Heart right ventricle (tissue), 16 donors: Measurements from ENCODE around the gene OXTR. TPM values are rescaled to one million over a fixed set of nuclear protein-coding genes. Genes with fewer than 3 reads are reported as not detected.
A peak's percentile ranks its signal among the peaks of the same experiment; 100 is the strongest.

Source experiments
- ATAC-seq, 8 donors: fragments of 200-7000 bp; cut with Tn5 transposase; one replicate each; pipeline ENCODE4 v1.9.1; 2020; ENCODE audit warnings: mild to moderate bottlenecking in 8 of 8, moderate library complexity in 8 of 8, moderate number of reproducible peaks in 1 of 8
- DNase-seq, 2 donors: peaks; one replicate each; pipeline ENCODE4 v3.0.0-alpha.2; 2020
- H3K27ac ChIP-seq, 10 donors: fragments of 200-600 bp; sonication (generic) in 2 of 10; one replicate each; pipeline versions ENCODE4 v1.5.0 to v1.8.0; 2020 to 2022; ENCODE audit warnings: mild to moderate bottlenecking in 3 of 10
- H3K27me3 ChIP-seq, 7 donors: fragments of 200-600 bp; one replicate each; pipeline ENCODE4 v1.8.0; 2021 to 2022; ENCODE audit warnings: mild to moderate bottlenecking in 2 of 7
- H3K36me3 ChIP-seq, 9 donors: fragments of 200-600 bp; sonication (generic) in 1 of 9; one replicate each; pipeline versions ENCODE4 v1.5.0 to v1.8.0; 2020 to 2022; ENCODE audit warnings: mild to moderate bottlenecking in 2 of 9
- H3K4me1 ChIP-seq, 9 donors: fragments of 200-600 bp; sonication (generic) in 1 of 9; one replicate each; pipeline versions ENCODE4 v1.5.0 to v1.8.0; 2020 to 2022; ENCODE audit warnings: mild to moderate bottlenecking in 4 of 9
- H3K4me3 ChIP-seq, 10 donors: fragments of 200-600 bp; sonication (generic) in 2 of 10; one replicate each; pipeline versions ENCODE4 v1.5.0 to v1.8.0; 2020 to 2022; ENCODE audit warnings: mild to moderate bottlenecking in 7 of 10, moderate library complexity in 2 of 10
- H3K9me3 ChIP-seq, 11 donors: fragments of 200-600 bp in 10 of 11; sonication (generic) in 2 of 11; one replicate each; pipeline versions ENCODE4 v1.5.0 to v1.8.0; 2013 to 2022; ENCODE audit warnings: mild to moderate bottlenecking in 2 of 11, control low read depth in 1 of 11, moderate library complexity in 1 of 11
- WGBS, 2 donors: extraction: QIAGEN DNeasy Blood & Tissue Kit; methylation state at CpG; one replicate each; pipeline ENCODE4 v1.1.7; 2013; ENCODE audit warnings: inconsistent platforms in 1 of 2; 5-methylcytosine and 5-hydroxymethylcytosine counted together
- intact Hi-C, 10 donors: fragments of 100-400 bp; cut with DNase I; formaldehyde crosslinking; loops; one replicate each; pipeline versions ENCODE4 v1.11.1 to v1.14.2; 2022
- polyA plus RNA-seq, 2 donors: library from polyadenylated mRNA; stranded (reverse); fragments of 200-250 nt; gene quantifications; one replicate each; pipeline ENCODE4 v1.2.3, GENCODE V29; 2013
- total RNA-seq, 10 donors: library from RNA; stranded (reverse); fragmentation: NEBNext Ultra II Directional in 3 of 10; extraction: Animal tissue kit (Norgen Biotek cat#: 25700) in 3 of 10; gene quantifications; one replicate each; pipeline versions ENCODE4 v1.2.1 to v1.2.4, GENCODE V29; 2021 to 2023
- TF ChIP-seq, protein P1 (sequence below), 9 donors: fragments of 200-600 bp; sonication (generic) in 2 of 9; IDR thresholded peaks; one replicate each; pipeline versions ENCODE4 v1.5.0 to v1.8.0; 2021 to 2022; ENCODE audit warnings: antibody characterized with exemption in 9 of 9, mild to moderate bottlenecking in 5 of 9, moderate library complexity in 1 of 9
- donor health status: Arrhythmogenic right ventricular cardiomyopathy.
- donor health status: ischemic (EF 13 %, LVEDD 7.1; RV severe dilation, severe dysfunction).
- donor health status: healthy with polysubstance abuse.
- donor health status: DM: no; HTN: yes; CAD: no.
- donor health status: DM: no; HTN: no; CAD: no.
- donor health status: ischemic (EF 25% LVEDD 6.9; RV normal size, moderate dysfunction).
- donor health status: ischemic (EF 25% LVEDD 5.7; RV mildly dilated, moderate dysfunction).
- donor health status: healthy.
- donor health status: DM: yes; HTN: yes; CAD: no.
- donor health status: Ischemic cardiomyopathy.
- donor health status: ischemic (EF 35%, LVEDD 5.7; RV mildly dilated, moderate dysfunction).
- donor health status: nonischemic (EF 11% LVEDD 7.7; RV severe dilation, severe dysfunction).
- donor health status: DM: yes; HTN: yes; CAD: no.
- donor health status: PGD.
- donor health status: ischemic (EF 29% LVEDD 5.4; RV normal size, mild dysfunction).
- donor health status: nonischemic (EF 23%, LVEDD 6.1; RV moderate dilation, normal function).

OXTR gene
- total and polyA plus RNA-seq, 12 donors, result 0.12 to 0.49 (median 0.21) TPM; not detected in 2

DNA sequence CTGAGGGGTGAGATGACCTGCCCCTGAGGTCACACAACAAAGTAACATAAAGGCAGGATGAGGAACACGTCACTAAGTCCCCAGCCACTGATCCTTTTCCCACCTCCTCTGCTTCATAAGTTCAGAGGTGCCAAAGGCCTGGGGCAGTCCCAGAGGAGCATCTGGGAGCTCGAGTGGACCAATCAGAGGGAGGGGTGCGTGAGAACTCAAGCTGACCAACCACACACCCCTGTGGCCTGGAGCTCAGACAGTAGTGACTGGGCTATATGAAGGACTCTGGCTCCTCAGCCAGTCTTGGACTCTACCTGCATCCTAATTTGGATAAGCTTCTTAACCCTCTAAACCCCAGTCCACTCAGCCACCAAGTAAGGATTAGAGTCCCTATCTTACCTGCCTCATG is 63.8 kb downstream of the OXTR start:
- Histone ChIP-seq H3K27ac (no peak overlapping the region), H3K4me1 (peaks cover 0 to 4% (median 0%) of the 10 kb centered on the region in 9 donors), H3K4me3 (no peak overlapping the region), H3K27me3 (no peaks in the 10 kb centered on the region), H3K9me3 (peaks cover 0 to 29% (median 4%) of the 10 kb centered on the region in 11 donors), H3K36me3 (no peaks in the 10 kb centered on the region)
- TF ChIP-seq, protein P1, sequence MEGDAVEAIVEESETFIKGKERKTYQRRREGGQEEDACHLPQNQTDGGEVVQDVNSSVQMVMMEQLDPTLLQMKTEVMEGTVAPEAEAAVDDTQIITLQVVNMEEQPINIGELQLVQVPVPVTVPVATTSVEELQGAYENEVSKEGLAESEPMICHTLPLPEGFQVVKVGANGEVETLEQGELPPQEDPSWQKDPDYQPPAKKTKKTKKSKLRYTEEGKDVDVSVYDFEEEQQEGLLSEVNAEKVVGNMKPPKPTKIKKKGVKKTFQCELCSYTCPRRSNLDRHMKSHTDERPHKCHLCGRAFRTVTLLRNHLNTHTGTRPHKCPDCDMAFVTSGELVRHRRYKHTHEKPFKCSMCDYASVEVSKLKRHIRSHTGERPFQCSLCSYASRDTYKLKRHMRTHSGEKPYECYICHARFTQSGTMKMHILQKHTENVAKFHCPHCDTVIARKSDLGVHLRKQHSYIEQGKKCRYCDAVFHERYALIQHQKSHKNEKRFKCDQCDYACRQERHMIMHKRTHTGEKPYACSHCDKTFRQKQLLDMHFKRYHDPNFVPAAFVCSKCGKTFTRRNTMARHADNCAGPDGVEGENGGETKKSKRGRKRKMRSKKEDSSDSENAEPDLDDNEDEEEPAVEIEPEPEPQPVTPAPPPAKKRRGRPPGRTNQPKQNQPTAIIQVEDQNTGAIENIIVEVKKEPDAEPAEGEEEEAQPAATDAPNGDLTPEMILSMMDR (IDR thresholded peaks at IDR 0.05), result no peak
- ATAC-seq (no peak), DNase-seq (no peak)
- intact Hi-C loops, result no loop called here
- 80% methylated on average over 3 of the region's 3 CpGs for WGBS, 2 donors

DNA sequence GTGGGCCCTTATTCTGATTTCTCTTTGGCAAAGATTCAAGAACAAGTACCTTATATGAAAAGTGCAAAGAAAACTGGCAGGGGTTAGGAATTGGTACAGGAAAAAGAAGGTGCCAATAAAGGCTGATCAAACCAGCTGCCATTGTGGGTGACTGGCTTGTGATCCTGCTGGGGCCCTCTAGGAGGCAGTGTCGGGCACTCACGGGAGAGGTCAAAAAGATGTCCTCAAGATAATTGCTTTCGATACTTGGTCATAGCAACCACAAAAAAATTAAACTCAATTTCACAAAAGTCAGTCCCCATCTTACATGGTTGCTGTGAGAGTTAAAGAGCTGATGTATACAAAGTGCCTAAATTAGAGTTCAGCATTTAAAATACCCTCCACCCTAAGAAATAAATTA is 66.9 kb downstream of the OXTR start:
- intact Hi-C loops, result no loop called here
- DNase-seq (no peak), ATAC-seq (no peak)
- TF ChIP-seq, protein P1 (IDR thresholded peaks at IDR 0.05), result peak in 1 of 9 donors; percentile 15
- Histone ChIP-seq H3K27me3 (no peaks in the 10 kb centered on the region), H3K9me3 (peaks cover 0 to 48% (median 6%) of the 10 kb centered on the region in 11 donors), H3K4me3 (no peak overlapping the region), H3K27ac (no peak overlapping the region), H3K4me1 (no peaks in the 10 kb centered on the region), H3K36me3 (no peaks in the 10 kb centered on the region)
- WGBS, 2 donors, result 42 to 46% methylated on average over 3 of the region's 3 CpGs

Other genes with a start within 250 kb of the OXTR start
- gene SSUH2, start 124.8 kb downstream of the OXTR start, total RNA-seq, result 1 to 10 TPM in 9 of 10 donors, under 1 TPM in 1; 0.88 to 4.7 (median 1.7) TPM
- 1 to 10 TPM in 1 of 2 donors, under 1 TPM in 1; 0.78 to 6.1 TPM for gene SSUH2, start 124.8 kb downstream of the OXTR start, polyA plus RNA-seq
- gene CAV3, start 35.8 kb downstream of the OXTR start, total RNA-seq, result 10 to 100 TPM; 20.9 to 32.4 (median 24.9) TPM
- 10 to 100 TPM; 16.8 to 19.0 TPM for gene CAV3, start 35.8 kb downstream of the OXTR start, polyA plus RNA-seq
- gene RAD18, start 193.9 kb upstream of the OXTR start, total RNA-seq, result 1 to 10 TPM; 1.5 to 4.6 (median 2.9) TPM
- gene RAD18, start 193.9 kb upstream of the OXTR start, polyA plus RNA-seq, result 1 to 10 TPM in 1 of 2 donors, under 1 TPM in 1; 0.97 to 1.1 TPM